Measurements from ENCODE around the gene YIPF3.
"Not testable (repeated sequence)": the region's sequence is repeated elsewhere in the genome, so short reads cannot be mapped to it uniquely, and the experiment has no call there.

DNA sequence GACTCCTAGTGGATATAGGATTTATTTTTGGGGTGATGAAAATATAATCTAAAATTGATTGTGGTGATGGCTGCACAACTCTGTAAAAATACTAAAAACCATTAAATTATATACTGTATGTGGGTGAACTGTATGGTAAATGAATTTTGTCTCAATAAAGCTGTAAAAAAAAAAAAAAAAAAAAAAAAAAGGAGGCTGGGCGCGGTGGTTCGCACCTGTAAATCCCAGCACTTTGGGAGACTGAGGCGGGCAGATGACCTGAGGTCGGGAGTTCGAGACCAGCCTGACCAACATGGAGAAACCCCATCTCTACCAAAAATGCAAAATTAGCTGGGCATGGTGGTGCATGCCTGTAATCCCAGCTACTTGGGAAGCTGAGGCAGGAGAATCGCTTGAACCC is 40.9 kb upstream of the YIPF3 start:
- TF ChIP-seq, protein P1, sequence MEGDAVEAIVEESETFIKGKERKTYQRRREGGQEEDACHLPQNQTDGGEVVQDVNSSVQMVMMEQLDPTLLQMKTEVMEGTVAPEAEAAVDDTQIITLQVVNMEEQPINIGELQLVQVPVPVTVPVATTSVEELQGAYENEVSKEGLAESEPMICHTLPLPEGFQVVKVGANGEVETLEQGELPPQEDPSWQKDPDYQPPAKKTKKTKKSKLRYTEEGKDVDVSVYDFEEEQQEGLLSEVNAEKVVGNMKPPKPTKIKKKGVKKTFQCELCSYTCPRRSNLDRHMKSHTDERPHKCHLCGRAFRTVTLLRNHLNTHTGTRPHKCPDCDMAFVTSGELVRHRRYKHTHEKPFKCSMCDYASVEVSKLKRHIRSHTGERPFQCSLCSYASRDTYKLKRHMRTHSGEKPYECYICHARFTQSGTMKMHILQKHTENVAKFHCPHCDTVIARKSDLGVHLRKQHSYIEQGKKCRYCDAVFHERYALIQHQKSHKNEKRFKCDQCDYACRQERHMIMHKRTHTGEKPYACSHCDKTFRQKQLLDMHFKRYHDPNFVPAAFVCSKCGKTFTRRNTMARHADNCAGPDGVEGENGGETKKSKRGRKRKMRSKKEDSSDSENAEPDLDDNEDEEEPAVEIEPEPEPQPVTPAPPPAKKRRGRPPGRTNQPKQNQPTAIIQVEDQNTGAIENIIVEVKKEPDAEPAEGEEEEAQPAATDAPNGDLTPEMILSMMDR (IDR thresholded peaks at IDR 0.05): not testable (repeated sequence)
- not testable (repeated sequence) for TF ChIP-seq POLR2A (IDR thresholded peaks at IDR 0.05)
